Measurements from ENCODE around the gene TGM5. TPM values are rescaled to one million over a fixed set of nuclear protein-coding genes. Genes with fewer than 3 reads are reported as not detected.
"Not testable (repeated sequence)": the region's sequence is repeated elsewhere in the genome, so short reads cannot be mapped to it uniquely, and the experiment has no call there.

The TGM5 gene
- total RNA-seq, 2 experiments from 2014 or later: not detected

GRCh38 chr15:43273243-43273642 lies 6.5 kb upstream of the TGM5 start:
- intact Hi-C loops (cut with micrococcal nuclease): no loop called here
- no peaks in the 10 kb centered on the region for H3K36me3 Mint-ChIP-seq (ENCODE audit: low read depth)
- H3K27me3 Mint-ChIP-seq (ENCODE audit: low read depth): peaks cover 7% of the 10 kb centered on the region
- peaks cover 1% of the 10 kb centered on the region for H3K4me1 Mint-ChIP-seq (ENCODE audit: low read depth)
- CTCF ChIA-PET: interaction anchor here (1.8 to 3.9 kb wide), 2 partner anchors 14 to 48 kb away, joined by 4 to 11 read pairs; no protein-coding TSS in a partner anchor
- H3K9me3 Mint-ChIP-seq: peaks cover 5% of the 10 kb centered on the region
- no peak overlapping the region for H3K27ac Mint-ChIP-seq
- DNase-seq: no peak
- no peak overlapping the region for H3K4me3 Mint-ChIP-seq

GRCh38 chr15:43271908-43272307 lies 5.2 kb upstream of the TGM5 start:
- H3K4me3 Mint-ChIP-seq; H3K27me3 Mint-ChIP-seq (ENCODE audit: low read depth): not testable (repeated sequence)
- CTCF ChIA-PET: interaction anchor here (1.4 to 3.9 kb wide), 3 partner anchors 13 to 46 kb away, joined by 4 to 11 read pairs (median 5); no protein-coding TSS in a partner anchor

GRCh38 chr15:43270676-43271306 lies 4.1 kb upstream of the TGM5 start:
- peaks cover 5% of the 10 kb centered on the region for H3K9me3 Mint-ChIP-seq
- no peaks in the 10 kb centered on the region for H3K36me3 Mint-ChIP-seq (ENCODE audit: low read depth)
- CTCF ChIA-PET: interaction anchor here (1.1 to 1.4 kb wide), 2 partner anchors 14 to 45 kb away, joined by 4 to 5 read pairs; no protein-coding TSS in a partner anchor
- peaks cover 1% of the 10 kb centered on the region for H3K4me1 Mint-ChIP-seq (ENCODE audit: low read depth)
- no peak for DNase-seq
- no peak overlapping the region for H3K27ac Mint-ChIP-seq
- peaks cover 7% of the 10 kb centered on the region for H3K27me3 Mint-ChIP-seq (ENCODE audit: low read depth)
- H3K4me3 Mint-ChIP-seq: no peak overlapping the region
- intact Hi-C loops (cut with micrococcal nuclease): no loop called here

More at GRCh38 chr15:43271908-43272307, 5.2 kb upstream of the TGM5 start:
- intact Hi-C loops (cut with micrococcal nuclease); H3K9me3 Mint-ChIP-seq; H3K27ac Mint-ChIP-seq; DNase-seq; H3K36me3 Mint-ChIP-seq (ENCODE audit: low read depth); H3K4me1 Mint-ChIP-seq (ENCODE audit: low read depth): not testable (repeated sequence)

GRCh38 chr15:43270113-43270665 lies 3.5 kb upstream of the TGM5 start:
- Mint-ChIP-seq H3K27ac (no peak overlapping the region), H3K36me3 (ENCODE audit: low read depth) (no peaks in the 10 kb centered on the region), H3K27me3 (ENCODE audit: low read depth) (peaks cover 7% of the 10 kb centered on the region), H3K4me3 (no peak overlapping the region), H3K4me1 (ENCODE audit: low read depth) (peaks cover 1% of the 10 kb centered on the region), H3K9me3 (peaks cover 5% of the 10 kb centered on the region)
- DNase-seq: no peak
- intact Hi-C loops (cut with micrococcal nuclease): no loop called here
- CTCF ChIA-PET: interaction anchor here (1.1 to 1.4 kb wide), 2 partner anchors 15 to 44 kb away, joined by 4 to 5 read pairs; no protein-coding TSS in a partner anchor

GRCh38 chr15:43268111-43269105 lies 1.7 kb upstream of the TGM5 start:
- CTCF ChIA-PET: interaction anchor here (0.7 to 2.3 kb wide), 5 partner anchors 9 to 64 kb away, joined by 4 to 26 read pairs (median 7); no protein-coding TSS in a partner anchor
- Mint-ChIP-seq H3K4me1 (ENCODE audit: low read depth) (peaks cover 1% of the 10 kb centered on the region), H3K27me3 (ENCODE audit: low read depth) (peaks cover 3% of the 10 kb centered on the region), H3K9me3 (peaks cover 5% of the 10 kb centered on the region), H3K27ac (no peak overlapping the region), H3K4me3 (no peak overlapping the region), H3K36me3 (ENCODE audit: low read depth) (no peaks in the 10 kb centered on the region)
- intact Hi-C loops (cut with micrococcal nuclease): loop anchor here (1.0 kb wide), 1 partner anchor 43 kb away; no protein-coding TSS in a partner anchor
- DNase-seq: peak; percentile 47

DNA sequence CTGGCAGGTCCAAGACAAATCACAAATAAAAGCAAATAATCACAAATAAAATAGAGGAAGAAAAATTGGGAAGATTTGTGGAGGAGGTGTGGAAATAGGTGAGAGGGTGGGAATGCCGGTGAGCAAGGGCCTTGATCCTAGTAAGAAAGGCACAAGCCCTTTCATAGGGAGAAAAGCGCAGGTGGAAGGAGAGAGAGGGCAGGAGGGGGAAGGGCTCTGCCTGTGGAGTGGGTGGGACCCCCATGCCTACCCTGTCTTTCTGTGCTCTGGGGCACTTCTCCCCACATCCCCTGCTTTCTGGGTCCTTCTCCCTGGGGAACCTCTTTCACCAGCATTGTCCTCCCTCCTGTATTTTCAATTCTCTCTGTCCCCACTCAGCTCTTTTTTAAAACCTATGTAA lies 711 bp upstream of the TGM5 start:
- H3K4me3 Mint-ChIP-seq: no peak overlapping the region
- intact Hi-C loops (cut with micrococcal nuclease): no loop called here
- CTCF ChIA-PET: interaction anchor here (0.6 to 2.3 kb wide), 4 partner anchors 18 to 953 kb away, joined by 3 to 26 read pairs (median 7); no protein-coding TSS in a partner anchor
- no peak overlapping the region for H3K27ac Mint-ChIP-seq
- no peaks in the 10 kb centered on the region for H3K36me3 Mint-ChIP-seq (ENCODE audit: low read depth)
- H3K27me3 Mint-ChIP-seq (ENCODE audit: low read depth): peaks cover 2% of the 10 kb centered on the region
- no peak for DNase-seq
- peaks cover 5% of the 10 kb centered on the region for H3K9me3 Mint-ChIP-seq
- peaks cover 1% of the 10 kb centered on the region for H3K4me1 Mint-ChIP-seq (ENCODE audit: low read depth)

DNA sequence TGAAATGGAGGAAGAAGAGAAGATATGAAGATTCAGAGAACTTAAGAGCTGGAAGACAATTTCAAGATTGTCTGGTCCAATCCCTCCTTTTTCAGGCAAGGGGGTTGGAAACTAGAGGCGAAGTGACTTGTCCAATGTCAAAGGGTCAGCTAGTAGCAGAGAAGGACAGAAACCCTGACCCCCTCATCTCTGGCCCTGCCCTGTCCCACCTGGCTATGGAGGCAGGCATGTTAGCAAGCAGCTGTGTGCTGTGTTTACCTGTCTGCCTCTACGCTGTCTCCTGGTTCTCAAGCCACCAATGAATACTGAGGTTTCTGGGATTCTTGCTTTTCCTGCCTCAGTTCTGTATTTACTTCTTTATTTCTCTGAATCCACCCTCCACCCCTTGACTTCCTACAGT lies 342 bp downstream of the TGM5 start:
- CTCF ChIA-PET: interaction anchor here (0.6 to 1.1 kb wide), 3 partner anchors 19 to 43 kb away, joined by 3 read pairs; no protein-coding TSS in a partner anchor
- intact Hi-C loops (cut with micrococcal nuclease): no loop called here
- H3K4me1 Mint-ChIP-seq (ENCODE audit: low read depth): peaks cover 1% of the 10 kb centered on the region
- no peak overlapping the region for H3K4me3 Mint-ChIP-seq
- no peak overlapping the region for H3K27ac Mint-ChIP-seq
- H3K9me3 Mint-ChIP-seq: no peaks in the 10 kb centered on the region
- DNase-seq: no peak
- peaks cover 2% of the 10 kb centered on the region for H3K27me3 Mint-ChIP-seq (ENCODE audit: low read depth)
- no peaks in the 10 kb centered on the region for H3K36me3 Mint-ChIP-seq (ENCODE audit: low read depth)

- Mint-ChIP-seq H3K9me3 (no peaks in the 10 kb centered on the region), H3K4me1 (ENCODE audit: low read depth) (no peaks in the 10 kb centered on the region), H3K27ac (no peak overlapping the region), H3K27me3 (ENCODE audit: low read depth) (no peaks in the 10 kb centered on the region), H3K4me3 (no peak overlapping the region), H3K36me3 (ENCODE audit: low read depth) (no peaks in the 10 kb centered on the region)
- CTCF ChIA-PET: interaction anchor here (0.9 to 1.1 kb wide), 2 partner anchors 8 to 34 kb away, joined by 5 to 7 read pairs; no protein-coding TSS in a partner anchor
- intact Hi-C loops (cut with micrococcal nuclease): no loop called here
- DNase-seq: no peak
Observed at GRCh38 chr15:43260011-43260615, 6.6 kb downstream of the TGM5 start.

DNA sequence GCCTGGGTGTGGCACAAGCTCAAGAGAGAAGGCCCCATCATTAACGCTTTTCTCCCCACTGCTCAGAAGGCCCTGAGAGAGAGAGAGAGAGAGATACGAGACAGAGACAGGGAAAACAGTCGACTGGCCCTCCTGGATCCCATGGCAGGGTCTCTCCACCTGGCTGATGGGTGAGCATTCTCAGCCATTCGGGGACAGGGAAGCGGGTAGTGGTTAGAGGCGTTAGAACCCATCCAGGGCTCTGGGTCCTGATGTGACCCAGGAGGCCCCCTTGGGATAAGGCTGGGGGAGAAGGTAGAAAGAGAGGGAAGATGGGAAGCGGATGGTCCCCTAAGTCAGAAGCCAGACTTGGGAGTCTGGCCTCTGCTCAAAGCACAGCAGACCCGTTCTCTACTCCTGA lies 7.9 kb downstream of the TGM5 start:
- Mint-ChIP-seq H3K27me3 (ENCODE audit: low read depth) (no peaks in the 10 kb centered on the region), H3K4me1 (ENCODE audit: low read depth) (peaks cover 7% of the 10 kb centered on the region), H3K27ac (no peak overlapping the region), H3K36me3 (ENCODE audit: low read depth) (no peaks in the 10 kb centered on the region), H3K4me3 (no peak overlapping the region), H3K9me3 (no peaks in the 10 kb centered on the region)
- CTCF ChIA-PET: interaction anchor here (0.7 to 0.9 kb wide), 2 partner anchors 33 to 182 kb away, joined by 3 to 4 read pairs; no protein-coding TSS in a partner anchor
- no peak for DNase-seq
- intact Hi-C loops (cut with micrococcal nuclease): no loop called here

DNA sequence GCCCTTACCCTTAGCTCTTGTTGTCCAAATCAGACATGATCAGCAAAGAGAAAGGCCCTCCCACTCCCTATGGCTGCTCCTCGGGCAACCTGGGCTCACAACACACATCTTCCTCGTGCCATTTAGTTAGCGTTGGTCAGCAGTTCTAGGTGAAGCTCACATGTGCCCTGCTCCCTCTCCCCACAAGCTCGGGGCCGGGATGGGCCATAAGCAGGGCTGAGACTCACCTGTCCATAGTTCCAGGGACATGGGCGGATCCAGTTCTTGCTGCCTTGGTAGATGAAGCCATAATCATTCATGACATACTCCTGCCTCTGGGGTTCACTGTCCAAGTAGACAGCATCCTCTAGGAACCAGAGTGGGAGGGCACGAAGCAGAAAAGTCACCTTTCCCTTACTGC lies 10.4 kb downstream of the TGM5 start:
- H3K27me3 Mint-ChIP-seq (ENCODE audit: low read depth): peaks cover 3% of the 10 kb centered on the region
- H3K4me1 Mint-ChIP-seq (ENCODE audit: low read depth): peaks cover 20% of the 10 kb centered on the region
- DNase-seq: no peak
- intact Hi-C loops (cut with micrococcal nuclease): no loop called here
- no peaks in the 10 kb centered on the region for H3K9me3 Mint-ChIP-seq
- CTCF ChIA-PET: interaction anchor here (0.6 to 1.1 kb wide), 2 partner anchors 31 to 467 kb away, joined by 3 read pairs; no protein-coding TSS in a partner anchor
- H3K27ac Mint-ChIP-seq: no peak overlapping the region
- H3K4me3 Mint-ChIP-seq: no peak overlapping the region
- no peaks in the 10 kb centered on the region for H3K36me3 Mint-ChIP-seq (ENCODE audit: low read depth)

GRCh38 chr15:43255376-43255775 lies 11.4 kb downstream of the TGM5 start:
- Mint-ChIP-seq H3K9me3 (no peaks in the 10 kb centered on the region), H3K4me3 (no peak overlapping the region), H3K27ac (no peak overlapping the region), H3K27me3 (ENCODE audit: low read depth) (peaks cover 3% of the 10 kb centered on the region), H3K4me1 (ENCODE audit: low read depth) (peaks cover 20% of the 10 kb centered on the region), H3K36me3 (ENCODE audit: low read depth) (no peaks in the 10 kb centered on the region)
- intact Hi-C loops (cut with micrococcal nuclease): no loop called here
- DNase-seq: no peak
- CTCF ChIA-PET: interaction anchor here (1.1 to 1.3 kb wide), 2 partner anchors 13 to 30 kb away, joined by 3 to 4 read pairs; no protein-coding TSS in a partner anchor
